ENCODE measurements around the gene LITAFD.

- TF ChIP-seq EZH2 (IDR thresholded peaks at IDR 0.05; ENCODE audit: insufficient read depth, poor library complexity, severe bottlenecking), result no peak
- TF ChIP-seq EZH2phosphoT487 (IDR thresholded peaks at IDR 0.05; ENCODE audit: insufficient read depth, low read depth), result no peak
Measured at GRCh38 chr16:8866118-8866883, 15.8 kb upstream of the LITAFD start.

Data from GM23248 (cell line).